K562 (cell line): ENCODE results near the gene ANKRD12. TPM values are rescaled to one million over a fixed set of nuclear protein-coding genes. Genes with fewer than 3 reads are reported as not detected.

Source experiments
- DEAF1 ChIP-seq: fragments of 450-650 bp; formaldehyde crosslinking; IDR thresholded peaks from 2 replicates; pipeline ENCODE4 v1.4.0; 2020; ENCODE audit warnings: mild to moderate bottlenecking, moderate library complexity
- ESRRB ChIP-seq: fragments of 250-450 bp; sonication (Bioruptor Pico); IDR thresholded peaks from 2 replicates; pipeline ENCODE4 v1.5.0; 2020; ENCODE audit warnings: mild to moderate bottlenecking, moderate library complexity, borderline replicate concordance
- KAT8 ChIP-seq: fragments of 450-650 bp; IDR thresholded peaks from 2 replicates; pipeline ENCODE4 v1.6.1; 2016; ENCODE audit warnings: low read depth, mild to moderate bottlenecking
- NUFIP1 ChIP-seq: fragments of 450-650 bp; IDR thresholded peaks from 2 replicates; pipeline ENCODE4 v1.6.1; 2018; ENCODE audit not compliant: partially characterized antibody
- RHOXF2B ChIP-seq: fragments of 250-450 bp; sonication (Bioruptor Pico); conservative IDR thresholded peaks from 2 replicates; pipeline ENCODE4 v1.5.1; 2021
- RNF2 ChIP-seq: sonication (generic); IDR thresholded peaks from 2 replicates; pipeline ENCODE4 v1.6.1; 2016
- SNRNP70 ChIP-seq: fragments of 200-400 bp; formaldehyde crosslinking; optimal IDR thresholded peaks from 2 replicates; pipeline ENCODE3; 2017; ENCODE audit warnings: low read depth, low read length
- TAF1 ChIP-seq: IDR thresholded peaks from 2 replicates; pipeline ENCODE4 v1.6.1; 2011; ENCODE audit warnings: mild to moderate bottlenecking, low read length, moderate library complexity; ENCODE audit not compliant: insufficient read depth, control insufficient read depth, severe bottlenecking; ENCODE audit errors: extremely low read depth
- ZBTB7A ChIP-seq: IDR thresholded peaks from 2 replicates; pipeline ENCODE4 v1.6.1; 2011; ENCODE audit warnings: low read depth, mild to moderate bottlenecking, low read length, moderate library complexity, borderline replicate concordance; ENCODE audit not compliant: control insufficient read depth
- ZFP36 ChIP-seq: fragments of 150-350 bp; IDR thresholded peaks from 2 replicates; pipeline ENCODE4 v1.6.1; 2018; ENCODE audit warnings: low read length, low read depth; ENCODE audit not compliant: partially characterized antibody
- ZNF217 ChIP-seq: sonication (generic); formaldehyde crosslinking; IDR thresholded peaks from 2 replicates; pipeline ENCODE4 v1.8.0; 2022; ENCODE audit warnings: mild to moderate bottlenecking, missing genetic modification reagents
- ZNF436 ChIP-seq: fragments of 250-450, 450-650 bp; sonication (Bioruptor Pico); formaldehyde crosslinking; IDR thresholded peaks from 2 replicates; pipeline ENCODE4 v1.7.0; 2020; ENCODE audit warnings: mild to moderate bottlenecking
- polyA plus RNA-seq, 8 experiments: library from polyadenylated mRNA; depleted of rRNA in 4 of 8; stranded (reverse) in 5 of 8; unstranded in 3 of 8; fragments of >200 nt; fragmentation: Nextera tagmentation in 2 of 8; fragmentation: Illumina TruSeq in 1 of 8; extraction: Ambion mirVana in 2 of 8; extraction: Trizol in 1 of 8; gene quantifications; 2 replicates each; pipeline versions ENCODE4 v1.2.1 to v1.2.3, GENCODE V29; 2011 to 2014; ENCODE audit warnings: inconsistent platforms in 1 of 8, missing spikeins in 1 of 8
- total RNA-seq, 7 experiments: library from RNA; depleted of rRNA in 6 of 7; stranded (reverse); fragments of >200 nt in 6 of 7; fragmentation: Illumina TruSeq in 2 of 7; extraction: Trizol in 2 of 7; gene quantifications; 2 replicates each; pipeline versions ENCODE4 v1.2.1 to v1.2.3, GENCODE V29; 2011 to 2021; ENCODE audit warnings: low replicate concordance in 1 of 7
- TF ChIP-seq, protein P1 (sequence below): fragments of 200-800 bp; sonication (Bioruptor generic); IDR thresholded peaks from 2 replicates; pipeline ENCODE4 v1.6.1; 2017; ENCODE audit warnings: missing genetic modification characterization, missing compliant biosample characterization
- TF ChIP-seq, protein P2 (sequence below): fragments of 250-450 bp; sonication (Bioruptor Pico); IDR thresholded peaks from 2 replicates; pipeline ENCODE4 v1.5.0; 2020; ENCODE audit warnings: mild to moderate bottlenecking, borderline replicate concordance
- TF ChIP-seq, protein P3 (sequence below): fragments of 200-400 bp; formaldehyde crosslinking; IDR thresholded peaks from 2 replicates; pipeline ENCODE4 v1.6.1; 2017; ENCODE audit warnings: mild to moderate bottlenecking, low read depth, low read length, moderate library complexity
- TF ChIP-seq, protein P4 (sequence below): fragments of 450-650 bp; formaldehyde crosslinking; IDR thresholded peaks from 2 replicates; pipeline ENCODE4 v1.4.0; 2020; ENCODE audit warnings: mild to moderate bottlenecking, mixed read lengths

The ANKRD12 gene
- total and polyA plus RNA-seq, 9 of the 15 experiments (the other 6 are each of a cell fraction or from before 2014, with no cell fraction given), result 6.6 to 28.2 (median 16.0) TPM

DNA sequence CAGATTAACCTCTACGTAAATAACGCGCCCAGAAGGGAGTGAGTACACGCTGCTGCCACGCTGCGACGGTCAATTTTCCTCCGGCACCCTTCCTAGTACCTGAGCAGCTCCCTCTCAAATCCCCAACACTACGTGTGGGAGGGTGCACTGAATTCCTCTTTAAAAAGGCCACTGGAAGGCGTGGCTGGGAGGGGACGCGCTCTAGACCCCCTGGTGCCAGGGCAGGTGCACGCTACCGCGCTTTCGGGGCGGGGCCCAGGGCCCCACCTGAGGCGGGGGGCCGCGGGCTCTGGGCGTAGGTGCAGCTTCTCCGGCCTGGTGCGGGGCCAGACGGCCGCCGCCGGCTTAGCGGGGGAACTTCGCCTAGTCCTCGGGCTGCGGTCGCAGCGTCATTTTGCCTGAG is 668 bp upstream of the ANKRD12 start (continued):
- no peak for TF ChIP-seq DEAF1 (CRISPR knock-in tag)
- TF ChIP-seq ZNF436 (CRISPR knock-in tag), result no peak
- TF ChIP-seq ZNF217 (CRISPR knock-in tag), result no peak
- TF ChIP-seq SNRNP70, result no peak
- TF ChIP-seq ESRRB, result no peak
- TF ChIP-seq, protein P1, sequence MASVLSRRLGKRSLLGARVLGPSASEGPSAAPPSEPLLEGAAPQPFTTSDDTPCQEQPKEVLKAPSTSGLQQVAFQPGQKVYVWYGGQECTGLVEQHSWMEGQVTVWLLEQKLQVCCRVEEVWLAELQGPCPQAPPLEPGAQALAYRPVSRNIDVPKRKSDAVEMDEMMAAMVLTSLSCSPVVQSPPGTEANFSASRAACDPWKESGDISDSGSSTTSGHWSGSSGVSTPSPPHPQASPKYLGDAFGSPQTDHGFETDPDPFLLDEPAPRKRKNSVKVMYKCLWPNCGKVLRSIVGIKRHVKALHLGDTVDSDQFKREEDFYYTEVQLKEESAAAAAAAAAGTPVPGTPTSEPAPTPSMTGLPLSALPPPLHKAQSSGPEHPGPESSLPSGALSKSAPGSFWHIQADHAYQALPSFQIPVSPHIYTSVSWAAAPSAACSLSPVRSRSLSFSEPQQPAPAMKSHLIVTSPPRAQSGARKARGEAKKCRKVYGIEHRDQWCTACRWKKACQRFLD (CRISPR knock-in tag), result no peak
- TF ChIP-seq, protein P2, sequence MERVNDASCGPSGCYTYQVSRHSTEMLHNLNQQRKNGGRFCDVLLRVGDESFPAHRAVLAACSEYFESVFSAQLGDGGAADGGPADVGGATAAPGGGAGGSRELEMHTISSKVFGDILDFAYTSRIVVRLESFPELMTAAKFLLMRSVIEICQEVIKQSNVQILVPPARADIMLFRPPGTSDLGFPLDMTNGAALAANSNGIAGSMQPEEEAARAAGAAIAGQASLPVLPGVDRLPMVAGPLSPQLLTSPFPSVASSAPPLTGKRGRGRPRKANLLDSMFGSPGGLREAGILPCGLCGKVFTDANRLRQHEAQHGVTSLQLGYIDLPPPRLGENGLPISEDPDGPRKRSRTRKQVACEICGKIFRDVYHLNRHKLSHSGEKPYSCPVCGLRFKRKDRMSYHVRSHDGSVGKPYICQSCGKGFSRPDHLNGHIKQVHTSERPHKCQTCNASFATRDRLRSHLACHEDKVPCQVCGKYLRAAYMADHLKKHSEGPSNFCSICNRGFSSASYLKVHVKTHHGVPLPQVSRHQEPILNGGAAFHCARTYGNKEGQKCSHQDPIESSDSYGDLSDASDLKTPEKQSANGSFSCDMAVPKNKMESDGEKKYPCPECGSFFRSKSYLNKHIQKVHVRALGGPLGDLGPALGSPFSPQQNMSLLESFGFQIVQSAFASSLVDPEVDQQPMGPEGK (CRISPR knock-in tag), result 0 out of 2 replicates have a peak, but pooled peaks have one; percentile 17
- no peak for TF ChIP-seq NUFIP1
- TF ChIP-seq, protein P3, sequence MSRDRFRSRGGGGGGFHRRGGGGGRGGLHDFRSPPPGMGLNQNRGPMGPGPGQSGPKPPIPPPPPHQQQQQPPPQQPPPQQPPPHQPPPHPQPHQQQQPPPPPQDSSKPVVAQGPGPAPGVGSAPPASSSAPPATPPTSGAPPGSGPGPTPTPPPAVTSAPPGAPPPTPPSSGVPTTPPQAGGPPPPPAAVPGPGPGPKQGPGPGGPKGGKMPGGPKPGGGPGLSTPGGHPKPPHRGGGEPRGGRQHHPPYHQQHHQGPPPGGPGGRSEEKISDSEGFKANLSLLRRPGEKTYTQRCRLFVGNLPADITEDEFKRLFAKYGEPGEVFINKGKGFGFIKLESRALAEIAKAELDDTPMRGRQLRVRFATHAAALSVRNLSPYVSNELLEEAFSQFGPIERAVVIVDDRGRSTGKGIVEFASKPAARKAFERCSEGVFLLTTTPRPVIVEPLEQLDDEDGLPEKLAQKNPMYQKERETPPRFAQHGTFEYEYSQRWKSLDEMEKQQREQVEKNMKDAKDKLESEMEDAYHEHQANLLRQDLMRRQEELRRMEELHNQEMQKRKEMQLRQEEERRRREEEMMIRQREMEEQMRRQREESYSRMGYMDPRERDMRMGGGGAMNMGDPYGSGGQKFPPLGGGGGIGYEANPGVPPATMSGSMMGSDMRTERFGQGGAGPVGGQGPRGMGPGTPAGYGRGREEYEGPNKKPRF, result no peak
- TF ChIP-seq RNF2, result no peak
- peak; percentile 11 for TF ChIP-seq TAF1
- no peak for TF ChIP-seq ZFP36
- 0 out of 2 replicates have a peak, but pooled peaks have one; percentile 21 for TF ChIP-seq RHOXF2B (CRISPR knock-in tag)
- TF ChIP-seq KAT8, result no peak
- TF ChIP-seq, protein P4, sequence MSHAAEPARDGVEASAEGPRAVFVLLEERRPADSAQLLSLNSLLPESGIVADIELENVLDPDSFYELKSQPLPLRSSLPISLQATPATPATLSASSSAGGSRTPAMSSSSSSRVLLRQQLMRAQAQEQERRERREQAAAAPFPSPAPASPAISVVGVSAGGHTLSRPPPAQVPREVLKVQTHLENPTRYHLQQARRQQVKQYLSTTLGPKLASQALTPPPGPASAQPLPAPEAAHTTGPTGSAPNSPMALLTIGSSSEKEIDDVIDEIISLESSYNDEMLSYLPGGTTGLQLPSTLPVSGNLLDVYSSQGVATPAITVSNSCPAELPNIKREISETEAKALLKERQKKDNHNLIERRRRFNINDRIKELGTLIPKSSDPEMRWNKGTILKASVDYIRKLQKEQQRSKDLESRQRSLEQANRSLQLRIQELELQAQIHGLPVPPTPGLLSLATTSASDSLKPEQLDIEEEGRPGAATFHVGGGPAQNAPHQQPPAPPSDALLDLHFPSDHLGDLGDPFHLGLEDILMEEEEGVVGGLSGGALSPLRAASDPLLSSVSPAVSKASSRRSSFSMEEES (CRISPR knock-in tag), result no peak
- peak; percentile 64; the same call in 1 of the 2 replicates for TF ChIP-seq ZBTB7A
